ENCODE measurements around the gene NRIP2. TPM values are rescaled to one million over a fixed set of nuclear protein-coding genes. Genes with fewer than 3 reads are reported as not detected.

Gene NRIP2
- total RNA-seq, 1 donor from 2014 or later: not detected

DNA sequence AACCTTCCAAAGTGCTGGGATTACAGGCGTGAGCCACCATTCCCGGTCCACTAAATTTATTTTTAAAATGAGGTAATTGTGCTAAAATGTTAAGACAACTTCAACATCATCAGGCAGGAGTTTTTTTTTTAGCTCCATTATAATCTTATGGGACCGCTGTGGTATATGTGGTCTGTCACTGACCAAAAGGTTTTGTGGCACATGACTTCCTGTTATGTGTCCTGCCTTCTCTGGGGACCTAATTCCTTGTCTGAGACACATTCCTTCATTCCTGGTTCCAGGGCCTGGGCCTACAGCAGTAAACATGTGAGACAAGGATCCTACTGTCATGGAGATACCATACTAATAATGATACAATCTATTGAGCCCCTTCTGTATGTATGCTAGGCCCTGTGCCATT lies 17.1 kb upstream of the NRIP2 start:
- no peak for DNase-seq (ENCODE audit: extremely low read depth, low read depth, low spot score)

DNA sequence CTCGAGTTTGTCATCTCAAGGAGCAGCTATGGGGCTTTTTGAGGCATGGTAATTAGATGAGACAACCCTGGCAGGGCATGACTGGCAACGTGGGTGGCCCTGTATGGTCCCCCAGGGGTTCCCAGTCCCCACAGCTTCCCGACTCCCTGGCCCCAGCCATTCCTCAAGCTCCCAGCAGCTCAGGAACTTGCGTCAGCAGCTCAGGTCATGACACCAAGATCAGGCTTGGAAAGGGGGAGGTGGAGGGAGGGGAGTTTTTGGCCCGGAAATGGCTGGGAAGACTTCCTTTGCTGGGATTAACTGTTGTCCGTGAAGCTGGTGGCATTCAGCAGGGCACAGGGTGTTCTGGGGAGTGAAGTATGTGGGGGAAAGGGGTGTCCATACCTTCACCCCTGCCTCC lies 10.4 kb upstream of the NRIP2 start:
- DNase-seq (ENCODE audit: extremely low read depth, low read depth, low spot score): peak; percentile 41

DNA sequence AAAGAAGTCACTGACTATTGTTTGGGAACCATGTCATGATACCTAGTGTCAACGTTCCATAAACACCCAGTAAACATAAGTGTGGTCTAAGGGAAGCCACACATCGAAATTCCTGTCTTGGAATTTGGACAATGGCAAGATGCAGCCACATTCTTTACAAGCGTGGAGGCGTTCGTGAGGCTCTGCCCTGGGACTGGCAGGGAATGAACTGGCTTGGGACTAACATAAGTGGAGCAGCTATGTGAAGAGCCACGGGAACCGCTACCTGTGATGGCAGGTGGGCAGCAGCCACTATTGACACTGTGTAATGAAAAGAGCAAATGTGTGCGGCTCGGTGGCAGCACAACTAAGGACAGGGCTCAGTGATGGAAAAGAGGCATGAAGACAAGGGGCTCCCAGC lies 10.0 kb upstream of the NRIP2 start:
- DNase-seq (ENCODE audit: extremely low read depth, low read depth, low spot score): no peak

DNA sequence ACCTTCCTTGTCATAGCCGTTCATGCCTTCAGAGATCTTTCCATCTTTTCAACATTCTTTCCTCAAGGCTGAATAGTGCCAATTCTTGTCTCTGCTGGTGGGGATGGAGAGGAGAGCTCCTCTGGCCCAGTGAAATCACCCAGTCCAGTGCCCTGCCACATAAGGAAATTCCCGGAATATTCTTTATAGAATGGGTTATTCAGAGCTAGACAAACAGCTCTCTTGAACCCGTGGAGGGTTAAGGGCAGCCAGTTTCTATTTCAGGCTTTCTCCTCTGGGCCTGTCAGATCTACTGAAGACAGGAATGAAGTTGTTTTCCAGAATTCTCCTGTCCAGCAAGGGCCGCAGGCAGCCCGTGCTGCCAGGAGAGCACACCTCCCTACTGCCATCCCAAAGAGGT lies 8.1 kb upstream of the NRIP2 start:
- no peak for DNase-seq (ENCODE audit: extremely low read depth, low read depth, low spot score)

DNA sequence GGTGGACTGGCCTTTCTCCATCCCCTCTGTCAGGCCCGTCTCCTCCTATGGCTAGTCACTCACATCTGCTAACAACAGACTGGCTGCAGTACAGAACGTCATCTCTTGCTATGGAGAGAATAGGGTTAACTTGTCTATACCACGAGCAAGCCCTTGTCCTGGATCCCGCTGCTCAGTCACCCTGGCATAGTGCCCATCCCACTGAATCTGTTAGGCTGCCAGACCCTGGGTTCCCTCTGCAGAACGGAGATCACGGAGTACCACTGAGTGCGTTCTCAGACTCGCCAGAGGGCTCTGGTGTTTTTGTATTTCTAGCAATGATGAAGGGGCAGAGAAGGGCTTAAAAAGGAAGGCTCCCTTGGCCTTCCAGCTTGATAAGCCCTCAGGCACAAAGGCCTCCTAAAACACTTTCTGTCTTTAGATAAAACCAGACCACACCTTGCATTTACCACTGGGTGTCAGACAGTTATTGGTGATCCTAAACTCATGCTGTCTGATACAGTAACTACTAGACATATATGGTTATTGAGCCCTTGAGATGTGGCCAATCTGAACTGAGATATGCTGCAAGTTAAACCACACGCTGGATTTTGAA lies 6.3 kb upstream of the NRIP2 start:
- DNase-seq (ENCODE audit: extremely low read depth, low read depth, low spot score): no peak

DNA sequence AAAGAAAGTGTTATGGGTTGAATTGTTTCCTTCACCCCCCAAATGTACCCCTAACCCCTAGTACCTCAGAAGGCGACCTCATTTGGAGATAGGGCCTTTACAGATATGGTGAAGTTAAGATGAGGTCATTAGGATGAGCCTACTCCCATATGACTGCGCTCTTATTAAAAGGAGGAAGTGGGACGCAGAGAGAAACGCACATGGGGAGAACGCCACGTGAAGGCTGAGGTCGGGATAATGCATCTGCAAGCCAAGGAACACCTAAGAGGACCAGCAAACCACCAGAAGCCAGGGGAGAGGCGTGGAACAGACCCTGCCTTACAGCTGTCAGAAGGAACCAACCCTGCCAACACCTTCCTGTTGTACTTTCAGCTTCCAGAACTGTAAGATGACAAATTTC lies 1.7 kb upstream of the NRIP2 start:
- DNase-seq (ENCODE audit: extremely low read depth, low read depth, low spot score): no peak

DNA sequence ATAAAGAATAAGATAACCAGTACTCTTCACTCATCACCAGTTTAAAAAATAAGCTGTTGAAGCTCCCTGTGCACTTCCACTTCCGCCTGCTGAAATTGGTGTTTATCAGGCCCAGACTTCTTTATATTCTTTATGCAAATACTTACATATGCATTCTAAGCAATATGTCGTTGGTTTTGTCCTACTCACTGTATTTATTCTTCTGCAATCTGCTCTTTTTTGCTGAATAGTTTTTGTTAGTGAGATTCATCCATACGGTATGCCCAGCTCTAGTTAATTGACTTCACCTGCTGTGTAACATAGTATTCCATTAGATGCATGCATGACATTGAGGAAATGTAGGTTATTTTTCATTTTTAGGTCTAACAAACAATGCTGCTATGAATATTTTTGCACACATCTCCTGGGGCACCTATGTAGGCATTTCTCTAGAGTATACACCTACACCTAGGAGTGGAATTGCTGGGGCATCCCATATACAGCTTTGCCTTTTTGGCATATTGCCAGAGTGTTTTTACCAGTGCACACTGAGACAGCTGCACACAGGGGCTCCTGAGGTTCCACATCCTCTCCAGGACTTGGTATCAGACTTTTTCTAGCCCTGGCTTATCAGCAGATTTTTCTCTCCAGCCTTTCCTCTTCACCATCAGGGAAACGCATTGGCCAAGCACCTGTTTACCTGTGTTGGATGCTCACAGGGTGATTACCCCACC lies 1.0 kb upstream of the NRIP2 start:
- no peak for DNase-seq (ENCODE audit: extremely low read depth, low read depth, low spot score)

GRCh38 chr12:2833810-2834209 lies 1.0 kb downstream of the NRIP2 start:
- DNase-seq (ENCODE audit: extremely low read depth, low read depth, low spot score): no peak

GRCh38 chr12:2833327-2833726 lies 1.5 kb downstream of the NRIP2 start:
- DNase-seq (ENCODE audit: extremely low read depth, low read depth, low spot score): no peak

DNA sequence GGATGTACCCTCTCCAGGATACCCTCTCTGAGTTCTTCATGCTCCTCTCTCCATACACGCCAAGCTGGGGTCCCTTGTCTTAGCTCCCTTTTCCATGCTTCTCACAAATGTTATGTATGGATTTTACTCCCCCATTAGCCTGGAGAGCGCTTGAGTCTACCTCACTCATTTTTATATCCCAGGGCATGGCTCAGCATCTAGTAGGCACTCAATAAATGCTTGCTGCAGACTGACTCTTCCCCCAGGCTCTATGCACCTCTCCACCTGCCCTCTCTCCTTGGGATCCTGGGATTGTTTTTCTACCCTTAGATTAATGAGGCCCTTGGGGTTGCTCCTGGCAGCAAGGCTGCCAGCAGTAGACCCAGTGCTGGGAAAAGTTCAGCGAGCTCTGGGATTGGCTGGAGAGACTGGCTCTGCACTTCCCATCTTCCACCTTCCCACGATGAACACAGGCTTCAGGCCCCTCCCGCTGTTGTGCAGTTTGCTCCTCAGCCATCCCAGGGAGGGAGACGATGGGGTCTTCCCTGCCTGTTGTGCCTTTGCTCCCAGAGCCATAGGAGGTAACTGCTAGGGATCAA lies 2.2 kb downstream of the NRIP2 start:
- DNase-seq (ENCODE audit: extremely low read depth, low read depth, low spot score): no peak

DNA sequence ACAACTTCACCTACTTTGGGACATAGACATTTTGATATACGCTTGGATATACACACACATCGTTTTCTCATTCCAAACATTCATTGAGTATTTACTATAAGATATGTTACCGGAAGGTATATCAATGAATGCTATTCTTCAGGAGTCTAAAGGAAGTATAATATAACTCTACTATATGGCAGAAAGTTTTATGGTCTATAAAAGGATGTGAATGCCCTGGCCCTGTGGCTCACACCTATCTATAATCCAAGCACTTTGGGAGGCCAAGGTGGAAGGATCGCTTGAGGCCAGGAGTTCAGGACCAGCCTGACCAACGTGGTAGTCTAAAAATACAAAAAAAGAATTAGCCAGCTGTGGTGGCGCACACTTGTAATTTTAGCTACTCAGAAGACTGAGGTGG lies 5.6 kb downstream of the NRIP2 start:
- no peak for DNase-seq (ENCODE audit: extremely low read depth, low read depth, low spot score)

GRCh38 chr12:2826721-2827515 lies 7.9 kb downstream of the NRIP2 start:
- DNase-seq (ENCODE audit: extremely low read depth, low read depth, low spot score): no peak

DNA sequence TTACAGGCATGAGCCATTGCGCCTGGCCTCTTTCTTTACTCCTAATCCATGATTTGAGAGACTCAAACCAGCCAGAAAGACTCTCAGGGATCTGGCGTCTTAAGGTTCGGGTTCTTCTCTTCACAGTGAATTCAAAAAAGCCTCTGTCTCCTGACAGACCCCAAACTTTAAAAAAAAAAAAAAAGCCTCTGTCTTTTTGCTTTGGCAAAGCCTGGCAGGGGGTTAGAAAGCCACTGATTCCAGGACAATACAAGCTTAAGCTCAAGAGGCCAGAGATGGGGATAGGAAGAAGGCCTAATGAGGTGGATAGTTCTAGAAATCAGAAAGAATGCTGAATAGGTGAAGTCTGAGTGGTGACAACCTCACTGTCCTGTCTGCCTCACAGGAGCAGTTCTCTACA lies 8.8 kb downstream of the NRIP2 start:
- DNase-seq (ENCODE audit: extremely low read depth, low read depth, low spot score): no peak

- DNase-seq (ENCODE audit: extremely low read depth, low read depth, low spot score): no peak
These were observed 9.7 kb downstream of the NRIP2 start for GRCh38 chr12:2825132-2825531.

- no peak for DNase-seq (ENCODE audit: extremely low read depth, low read depth, low spot score)
These were observed 10.3 kb downstream of the NRIP2 start for GRCh38 chr12:2824541-2824940.

GRCh38 chr12:2823483-2823882 lies 11.4 kb downstream of the NRIP2 start:
- DNase-seq (ENCODE audit: extremely low read depth, low read depth, low spot score): no peak

- no peak for DNase-seq (ENCODE audit: extremely low read depth, low read depth, low spot score)
These were observed 14.4 kb downstream of the NRIP2 start for GRCh38 chr12:2820432-2820831.

GRCh38 chr12:2819810-2820209 lies 15.0 kb downstream of the NRIP2 start:
- no peak for DNase-seq (ENCODE audit: extremely low read depth, low read depth, low spot score)

DNA sequence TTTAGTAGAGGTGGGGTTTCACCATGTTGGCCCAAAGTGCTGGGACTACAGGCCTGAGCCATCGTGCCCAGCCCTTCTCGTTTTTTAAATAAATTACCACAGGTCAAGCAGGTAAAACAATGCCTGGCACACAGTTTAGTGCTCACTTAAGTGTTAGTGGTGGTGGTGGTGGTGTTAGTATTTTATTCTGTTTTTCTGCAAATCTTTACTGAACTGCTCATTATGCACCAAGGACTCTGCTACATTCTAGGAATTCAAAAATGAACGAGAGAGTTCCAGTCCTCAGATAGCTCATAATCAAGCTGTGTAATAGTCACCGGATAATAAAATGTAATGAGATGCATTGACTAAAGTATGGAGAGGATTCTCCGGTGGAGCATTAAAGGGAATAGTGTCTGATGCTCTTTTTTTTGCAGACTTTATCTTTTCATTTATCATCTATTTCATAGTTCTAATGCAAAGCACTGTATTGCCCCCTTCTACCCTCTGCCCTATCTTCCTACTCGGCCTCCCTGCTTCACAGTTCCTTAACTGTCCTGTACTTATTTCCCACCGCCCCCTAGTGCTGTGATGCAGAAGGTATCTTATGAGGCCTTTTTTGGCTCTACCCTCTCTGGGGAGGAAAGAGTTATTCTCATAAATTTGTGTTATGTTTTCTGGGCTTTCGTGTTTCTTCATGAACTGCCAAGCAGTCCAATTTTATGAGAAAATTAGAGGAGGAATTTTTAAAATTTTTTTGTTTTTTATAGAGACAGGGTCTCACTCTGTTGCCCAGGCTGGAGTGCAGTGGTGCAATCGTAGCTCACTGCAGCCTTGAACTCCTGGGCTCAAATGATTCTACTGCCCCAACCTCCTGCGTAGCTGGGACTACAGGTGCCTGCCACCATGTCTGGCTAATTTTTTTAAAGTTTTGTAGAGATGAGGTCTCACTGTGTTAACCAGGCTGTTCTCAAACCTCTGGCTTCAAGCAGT lies 21.3 kb downstream of the NRIP2 start:
- peak; percentile 42 for DNase-seq (ENCODE audit: extremely low read depth, low read depth, low spot score)

Data from glomerular endothelial cell (primary cell).